Stimulated activated CD8-positive, alpha-beta memory T cell treated with anti-CD3 and anti-CD28 coated beads, Interleukin-15, amount 100 ng/mL, for 24 hours (primary cell): Measurements from ENCODE around the gene COL4A1.

Source experiments
- DNase-seq: peaks from one replicate; pipeline ENCODE4 v3.0.0-alpha.2; 2020; ENCODE audit warnings: low read depth

Gene COL4A1

GRCh38 chr13:110308656-110309359 is 1.9 kb upstream of the COL4A1 start:
- DNase-seq, result no peak

- no peak for DNase-seq
Observed at GRCh38 chr13:110307767-110308655, 1.1 kb upstream of the COL4A1 start.

GRCh38 chr13:110306340-110306959 is 507 bp downstream of the COL4A1 start:
- no peak for DNase-seq

- no peak for DNase-seq
Observed at GRCh38 chr13:110305949-110306339, 1.0 kb downstream of the COL4A1 start.

- no peak for DNase-seq
Observed at GRCh38 chr13:110305544-110305943, 1.4 kb downstream of the COL4A1 start.

- no peak for DNase-seq
Observed at GRCh38 chr13:110305001-110305400, 2.0 kb downstream of the COL4A1 start.

GRCh38 chr13:110304256-110304655 is 2.7 kb downstream of the COL4A1 start:
- no peak for DNase-seq

- DNase-seq, result no peak
Observed at GRCh38 chr13:110303644-110304043, 3.3 kb downstream of the COL4A1 start.

GRCh38 chr13:110302997-110303396 is 4.0 kb downstream of the COL4A1 start:
- DNase-seq, result no peak

GRCh38 chr13:110301606-110302553 is 5.1 kb downstream of the COL4A1 start:
- DNase-seq, result no peak

GRCh38 chr13:110301083-110301482 is 5.9 kb downstream of the COL4A1 start:
- no peak for DNase-seq

- no peak for DNase-seq
Observed at GRCh38 chr13:110300090-110300815, 6.7 kb downstream of the COL4A1 start.

GRCh38 chr13:110299283-110299840 is 7.6 kb downstream of the COL4A1 start:
- no peak for DNase-seq

- DNase-seq, result no peak
Observed at GRCh38 chr13:110298505-110299282, 8.3 kb downstream of the COL4A1 start.

- DNase-seq, result no peak
Observed at GRCh38 chr13:110297766-110298504, 9.0 kb downstream of the COL4A1 start.

GRCh38 chr13:110297011-110297410 is 9.9 kb downstream of the COL4A1 start:
- DNase-seq, result no peak

GRCh38 chr13:110294622-110295021 is 12.3 kb downstream of the COL4A1 start:
- no peak for DNase-seq

GRCh38 chr13:110294146-110294545 is 12.8 kb downstream of the COL4A1 start:
- DNase-seq, result no peak

- DNase-seq, result no peak
Observed at GRCh38 chr13:110293649-110294048, 13.3 kb downstream of the COL4A1 start.
